Gastroesophageal sphincter (tissue), 4 donors: ENCODE measurements around the gene ADAM12. TPM values are rescaled to one million over a fixed set of nuclear protein-coding genes. Genes with fewer than 3 reads are reported as not detected.

ENCODE experiments used
- ATAC-seq: fragments of 150-250 bp; one replicate; pipeline ENCODE4 v1.9.1; 2016; ENCODE audit warnings: mild to moderate bottlenecking, moderate library complexity
- H3K27ac ChIP-seq, 4 donors: fragments of 200-600 bp; sonication (generic) in 3 of 4; 1 replicate in 3 of 4; 2 replicates in 1 of 4; pipeline ENCODE4 v1.5.1; 2016 to 2019
- H3K27me3 ChIP-seq: fragments of 200-600 bp; sonication (generic); one replicate; pipeline ENCODE4 v1.5.1; 2019
- H3K36me3 ChIP-seq, 2 donors: fragments of 200-600 bp; sonication (generic); one replicate each; pipeline ENCODE4 v1.5.1; 2019; ENCODE audit warnings: control low read depth in 1 of 2
- H3K4me1 ChIP-seq, 3 donors: fragments of 200-600 bp; sonication (generic); 1 replicate in 2 of 3; 2 replicates in 1 of 3; pipeline ENCODE4 v1.5.1; 2016 to 2019; ENCODE audit warnings: control low read depth in 2 of 3
- H3K4me3 ChIP-seq, 2 donors: fragments of 200-600 bp; sonication (generic); one replicate each; pipeline ENCODE4 v1.5.1; 2019; ENCODE audit warnings: mild to moderate bottlenecking in 1 of 2, moderate library complexity in 1 of 2
- H3K9me3 ChIP-seq, 3 donors: fragments of 200-600 bp; sonication (generic); one replicate each; pipeline ENCODE4 v1.5.1; 2017 to 2019; ENCODE audit warnings: control low read depth in 2 of 3
- EP300 ChIP-seq: sonication (generic); formaldehyde crosslinking; IDR thresholded peaks from one replicate; pipeline ENCODE4 v1.6.1; 2017; ENCODE audit warnings: antibody characterized with exemption, mild to moderate bottlenecking
- POLR2A ChIP-seq, 2 donors: fragments of 450-650 bp; IDR thresholded peaks; one replicate each; pipeline ENCODE4 v1.6.1; 2017; ENCODE audit warnings: antibody characterized with exemption in 2 of 2, mild to moderate bottlenecking in 2 of 2, moderate library complexity in 1 of 2
- POLR2AphosphoS5 ChIP-seq: sonication (generic); formaldehyde crosslinking; IDR thresholded peaks from one replicate; pipeline ENCODE4 v1.6.1; 2017; ENCODE audit warnings: antibody characterized with exemption
- WGBS, 2 donors: methylation state at CpG; one replicate each; pipeline ENCODE4 v1.1.5; 2018; ENCODE audit warnings: low coverage in 1 of 2; 5-methylcytosine and 5-hydroxymethylcytosine counted together
- total RNA-seq, 4 donors: library from RNA; depleted of rRNA; stranded (reverse); fragments of >200 nt; gene quantifications; one replicate each; pipeline ENCODE4 v1.1.0, GENCODE V29; 2016
- TF ChIP-seq, protein P1 (sequence below), 4 experiments: fragments of 200-600 bp in 2 of 4; fragments of 450-650 bp in 2 of 4; sonication (generic) in 1 of 4; IDR thresholded peaks; one replicate each; pipeline ENCODE4 v1.5.1; 2017 to 2019; ENCODE audit warnings: antibody characterized with exemption in 4 of 4, mild to moderate bottlenecking in 2 of 4, moderate library complexity in 2 of 4

The ADAM12 gene
- total RNA-seq, 4 donors from 2014 or later, result 0.27 to 1.2 (median 0.89) TPM

DNA sequence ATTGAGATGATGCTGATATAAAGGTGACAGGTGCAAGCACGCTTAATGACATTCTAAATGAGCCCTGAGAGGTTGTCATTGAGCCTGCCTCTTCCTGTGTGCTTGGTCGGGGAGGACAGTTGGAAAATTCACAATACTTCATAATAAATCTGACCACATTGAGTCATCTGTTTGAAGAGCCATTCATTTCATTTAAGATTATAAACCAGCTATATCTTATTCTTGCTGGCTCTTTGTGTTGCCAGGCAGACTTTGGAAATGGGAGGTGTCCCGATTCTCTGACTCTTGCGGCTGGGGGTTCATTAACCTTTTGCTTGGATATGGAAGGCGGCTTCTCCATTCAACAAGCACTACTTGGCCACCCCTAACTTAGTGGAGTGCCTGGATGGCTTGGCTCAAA lies 293.7 kb downstream of the ADAM12 start:
- no peak for ATAC-seq
- Histone ChIP-seq H3K4me3 (no peak overlapping the region), H3K4me1 (no peaks in the 10 kb centered on the region), H3K27ac (no peak overlapping the region), H3K9me3 (no peaks in the 10 kb centered on the region), H3K36me3 (no peaks in the 10 kb centered on the region), H3K27me3 (no peaks in the 10 kb centered on the region)
- WGBS, 2 donors, result 92 to 94% methylated on average over 4 to 5 of the region's 5 CpGs
- TF ChIP-seq, protein P1, sequence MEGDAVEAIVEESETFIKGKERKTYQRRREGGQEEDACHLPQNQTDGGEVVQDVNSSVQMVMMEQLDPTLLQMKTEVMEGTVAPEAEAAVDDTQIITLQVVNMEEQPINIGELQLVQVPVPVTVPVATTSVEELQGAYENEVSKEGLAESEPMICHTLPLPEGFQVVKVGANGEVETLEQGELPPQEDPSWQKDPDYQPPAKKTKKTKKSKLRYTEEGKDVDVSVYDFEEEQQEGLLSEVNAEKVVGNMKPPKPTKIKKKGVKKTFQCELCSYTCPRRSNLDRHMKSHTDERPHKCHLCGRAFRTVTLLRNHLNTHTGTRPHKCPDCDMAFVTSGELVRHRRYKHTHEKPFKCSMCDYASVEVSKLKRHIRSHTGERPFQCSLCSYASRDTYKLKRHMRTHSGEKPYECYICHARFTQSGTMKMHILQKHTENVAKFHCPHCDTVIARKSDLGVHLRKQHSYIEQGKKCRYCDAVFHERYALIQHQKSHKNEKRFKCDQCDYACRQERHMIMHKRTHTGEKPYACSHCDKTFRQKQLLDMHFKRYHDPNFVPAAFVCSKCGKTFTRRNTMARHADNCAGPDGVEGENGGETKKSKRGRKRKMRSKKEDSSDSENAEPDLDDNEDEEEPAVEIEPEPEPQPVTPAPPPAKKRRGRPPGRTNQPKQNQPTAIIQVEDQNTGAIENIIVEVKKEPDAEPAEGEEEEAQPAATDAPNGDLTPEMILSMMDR (IDR thresholded peaks at IDR 0.05), result no peak
- no peak for TF ChIP-seq EP300
- no peak for TF ChIP-seq POLR2AphosphoS5
- no peak for TF ChIP-seq POLR2A (IDR thresholded peaks at IDR 0.05)

DNA sequence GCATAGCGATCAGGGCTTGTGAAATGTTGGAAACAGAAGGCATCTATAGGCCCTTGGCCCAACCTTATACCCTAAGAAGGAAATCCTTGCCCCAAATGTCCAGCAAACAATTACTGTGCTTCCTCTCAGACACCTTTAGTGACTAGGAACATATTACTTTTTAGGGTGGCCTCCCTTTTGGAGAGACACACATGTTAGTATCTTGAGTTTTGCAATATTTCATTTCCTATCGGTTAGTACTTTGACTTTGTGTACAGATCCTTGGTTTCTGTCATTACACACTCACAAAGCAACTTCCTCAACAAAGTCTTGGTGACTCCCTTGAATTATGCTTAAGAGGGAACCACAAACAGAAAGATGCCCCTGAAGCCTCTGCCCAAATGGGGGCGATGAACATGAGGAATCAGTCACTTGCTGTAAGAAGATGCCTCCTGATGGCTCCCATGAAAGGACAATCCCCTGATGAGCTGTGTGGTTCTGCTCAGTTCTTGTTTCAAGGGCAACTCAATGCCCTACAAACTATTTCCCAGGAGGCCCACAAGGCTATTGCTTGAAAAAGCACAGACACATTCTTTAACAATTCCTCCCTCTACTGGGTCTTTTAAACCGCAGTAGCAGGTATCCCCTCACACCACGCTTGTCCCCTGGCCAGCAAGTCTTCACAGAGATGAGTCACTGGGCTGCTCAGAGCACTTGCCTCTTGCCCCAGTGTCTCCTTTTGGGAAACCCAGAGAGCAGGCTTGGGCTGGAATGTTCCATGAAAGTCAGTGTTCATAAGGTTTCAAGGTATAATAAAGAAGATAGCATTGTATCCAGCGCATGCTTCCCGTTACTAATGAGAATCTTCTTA lies 295.7 kb downstream of the ADAM12 start:
- H3K4me3 ChIP-seq, result no peak overlapping the region
- H3K9me3 ChIP-seq, result no peaks in the 10 kb centered on the region
- H3K27me3 ChIP-seq, result no peaks in the 10 kb centered on the region
- TF ChIP-seq, protein P1 (IDR thresholded peaks at IDR 0.05), result no peak
- no peak for TF ChIP-seq POLR2AphosphoS5
- H3K36me3 ChIP-seq, result no peaks in the 10 kb centered on the region
- H3K4me1 ChIP-seq, result no peaks in the 10 kb centered on the region
- ATAC-seq, result no peak
- no peak overlapping the region for H3K27ac ChIP-seq
- 94 to 100% methylated on average over 2 to 3 of the region's 7 CpGs for WGBS, 2 donors

GRCh38 chr10:126090911-126091728 lies 297.2 kb downstream of the ADAM12 start:
- no peak for ATAC-seq

DNA sequence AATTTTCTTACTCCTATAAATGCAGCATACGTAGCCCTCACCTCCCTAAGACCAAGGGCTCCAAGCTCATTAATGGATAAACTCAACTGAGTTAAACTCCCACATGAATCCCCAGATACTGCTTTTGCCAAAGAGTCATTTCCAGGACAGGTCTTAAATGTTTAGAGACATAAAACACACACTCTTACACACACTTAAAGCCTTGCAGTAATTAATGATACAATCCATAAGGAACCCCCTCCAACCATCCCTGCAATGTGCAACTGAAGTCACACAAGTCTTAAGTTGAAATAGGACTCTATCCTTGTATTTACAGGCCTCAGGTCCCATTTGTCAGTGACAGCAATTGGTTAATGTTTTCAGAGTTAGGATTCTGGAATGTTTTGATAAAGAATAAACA lies 297.8 kb downstream of the ADAM12 start:
- ATAC-seq, result no peak
- no peaks in the 10 kb centered on the region for H3K9me3 ChIP-seq
- H3K36me3 ChIP-seq, result no peaks in the 10 kb centered on the region
- H3K4me3 ChIP-seq, result no peak overlapping the region
- WGBS, 2 donors, result 83% methylated on average over 1 of the region's 1 CpG; no CpG with 5 or more reads in 1 of the 2 donors
- H3K27me3 ChIP-seq, result no peaks in the 10 kb centered on the region
- no peaks in the 10 kb centered on the region for H3K4me1 ChIP-seq
- H3K27ac ChIP-seq, result no peak overlapping the region
- no peak for TF ChIP-seq POLR2A (IDR thresholded peaks at IDR 0.05)
- TF ChIP-seq, protein P1 (IDR thresholded peaks at IDR 0.05), result no peak
- TF ChIP-seq EP300, result no peak
- no peak for TF ChIP-seq POLR2AphosphoS5

More at GRCh38 chr10:126090911-126091728, 297.2 kb downstream of the ADAM12 start:
- H3K9me3 ChIP-seq, result no peaks in the 10 kb centered on the region
- TF ChIP-seq POLR2AphosphoS5 (no peak), EP300 (no peak), POLR2A (IDR thresholded peaks at IDR 0.05) (no peak)
- TF ChIP-seq, protein P1 (IDR thresholded peaks at IDR 0.05), result no peak
- 55 to 66% methylated on average over 9 to 10 of the region's 10 CpGs for WGBS, 2 donors
- no peaks in the 10 kb centered on the region for H3K4me1 ChIP-seq
- H3K4me3 ChIP-seq, result no peak overlapping the region
- no peak overlapping the region for H3K27ac ChIP-seq
- no peaks in the 10 kb centered on the region for H3K36me3 ChIP-seq
- no peaks in the 10 kb centered on the region for H3K27me3 ChIP-seq
